Esophagus mucosa (tissue), 1 donor: ENCODE measurements around the gene FAM135A. TPM values are rescaled to one million over a fixed set of nuclear protein-coding genes. Genes with fewer than 3 reads are reported as not detected.
"Not testable (repeated sequence)": the region's sequence is repeated elsewhere in the genome, so short reads cannot be mapped to it uniquely, and the experiment has no call there.

ENCODE experiments used
- ATAC-seq: fragments of 200-7000 bp; cut with Tn5 transposase; one replicate; pipeline ENCODE4 v1.9.1; 2020
- total RNA-seq: library from RNA; stranded (reverse); gene quantifications from one replicate; pipeline ENCODE4 v1.2.4, GENCODE V29; 2023
- donor health status: DM: yes; HTN: yes; CAD: no.

FAM135A gene
- total RNA-seq, 1 donor from 2014 or later = 68.7 TPM

- no peak for ATAC-seq
Measured at GRCh38 chr6:70549327-70549726, 136.0 kb downstream of the FAM135A start.

- peak; percentile 25 for ATAC-seq
Measured at GRCh38 chr6:70551566-70551965, 138.3 kb downstream of the FAM135A start.

DNA sequence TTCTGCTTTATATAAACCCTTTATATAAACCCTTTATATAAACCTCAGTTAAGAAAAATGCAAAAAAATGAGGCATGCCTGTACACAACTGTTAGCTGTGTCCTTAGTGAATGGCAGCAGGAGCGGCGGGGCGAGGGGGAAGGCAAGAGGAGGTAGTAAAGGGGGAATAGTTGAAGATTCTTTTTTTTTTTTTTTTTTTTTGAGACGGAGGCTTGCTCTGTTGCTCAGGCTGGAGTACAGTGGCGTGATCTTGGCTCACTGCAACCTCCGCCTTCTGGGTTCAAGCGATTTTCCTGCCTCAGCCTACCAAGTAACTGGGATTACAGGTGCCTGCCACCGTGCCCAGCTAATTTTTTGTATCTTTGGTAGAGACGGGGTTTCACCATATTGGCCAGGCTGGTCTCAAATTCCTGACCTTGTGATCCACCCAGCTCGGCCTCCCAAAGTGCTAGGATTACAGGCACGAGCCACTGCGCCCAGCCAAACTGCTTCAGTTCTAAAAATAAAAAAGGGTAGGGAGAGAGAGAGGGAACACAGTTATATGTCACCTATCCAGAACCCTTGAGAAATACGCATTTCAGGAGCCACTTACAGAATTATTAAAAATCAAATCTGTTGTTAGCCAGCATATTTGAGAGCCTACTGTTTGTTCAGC lies 139.1 kb downstream of the FAM135A start:
- not testable (repeated sequence) for ATAC-seq

DNA sequence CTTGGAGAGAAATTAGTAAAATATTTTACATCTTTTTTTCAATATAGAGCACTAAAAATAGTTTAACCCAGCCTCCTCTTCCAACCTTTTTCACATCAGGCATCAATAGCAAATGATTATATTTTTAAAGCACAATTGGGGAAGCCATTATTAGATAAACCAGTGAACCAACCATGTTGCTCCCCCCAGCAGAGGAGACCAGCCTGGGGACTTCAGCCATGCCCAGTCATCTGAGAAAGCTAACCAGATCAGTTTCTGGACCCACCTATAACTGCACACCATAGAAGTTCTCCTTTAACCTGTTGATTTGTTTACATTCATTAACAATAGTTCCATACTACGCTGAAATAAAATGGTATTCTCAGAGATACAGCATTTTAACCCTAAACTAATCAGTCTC lies 139.7 kb downstream of the FAM135A start:
- ATAC-seq = no peak

DNA sequence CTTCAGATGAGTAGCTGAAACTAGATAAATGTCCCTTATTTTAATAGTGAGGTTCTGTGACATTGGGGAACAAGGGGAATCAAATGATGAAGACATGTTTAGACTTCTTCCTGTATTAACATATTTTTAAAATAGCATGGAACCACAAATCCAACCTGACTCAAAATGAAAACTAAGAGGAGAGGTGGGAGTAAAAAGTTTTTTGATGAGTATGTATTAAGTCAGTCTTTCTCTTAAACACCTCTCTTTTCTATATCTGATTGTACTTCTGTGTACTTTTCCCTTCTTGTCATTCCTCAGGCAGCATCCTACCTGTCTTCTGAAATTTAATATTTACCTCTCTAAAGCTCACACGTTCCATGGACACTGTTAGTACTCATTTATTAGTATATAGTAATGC lies 144.7 kb downstream of the FAM135A start:
- no peak for ATAC-seq

DNA sequence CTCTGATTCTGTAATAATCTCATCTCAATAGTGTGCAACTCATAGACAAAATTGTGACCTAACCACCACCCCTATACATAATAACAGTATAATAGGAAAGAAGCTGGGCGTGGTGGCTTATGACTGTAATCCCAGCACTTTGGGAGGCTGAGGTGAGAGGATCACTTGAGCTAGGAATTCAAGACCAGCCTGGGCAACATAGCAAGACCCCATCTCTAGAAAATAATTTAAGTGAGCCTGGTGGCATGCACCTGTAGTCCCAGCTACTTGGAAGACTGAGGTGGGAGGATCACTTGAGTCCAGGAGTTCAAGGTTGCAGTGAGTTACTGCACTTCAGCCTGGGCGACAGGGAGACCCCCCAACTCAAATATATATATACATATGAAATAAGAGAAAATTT lies 149.1 kb downstream of the FAM135A start:
- ATAC-seq = not testable (repeated sequence)

DNA sequence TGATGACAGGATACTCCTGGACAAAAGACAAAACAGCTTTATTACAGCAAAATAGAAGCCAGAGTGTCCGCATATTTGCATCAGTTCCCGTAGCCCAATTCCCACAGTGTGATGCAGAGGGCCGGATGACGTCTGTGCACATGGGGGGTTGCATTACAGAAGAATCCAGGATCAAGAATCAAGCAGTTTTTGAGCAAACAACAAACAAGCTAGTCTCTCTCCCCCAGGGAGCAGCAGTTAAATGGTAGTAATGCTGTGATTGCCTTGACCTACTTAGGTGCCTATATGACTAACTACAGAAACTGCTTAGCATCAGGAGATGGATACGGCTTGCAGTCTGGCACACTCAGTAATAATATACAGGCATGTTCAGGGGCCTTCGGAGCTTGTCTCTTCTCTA lies 150.2 kb downstream of the FAM135A start:
- ATAC-seq = peak; percentile 27

DNA sequence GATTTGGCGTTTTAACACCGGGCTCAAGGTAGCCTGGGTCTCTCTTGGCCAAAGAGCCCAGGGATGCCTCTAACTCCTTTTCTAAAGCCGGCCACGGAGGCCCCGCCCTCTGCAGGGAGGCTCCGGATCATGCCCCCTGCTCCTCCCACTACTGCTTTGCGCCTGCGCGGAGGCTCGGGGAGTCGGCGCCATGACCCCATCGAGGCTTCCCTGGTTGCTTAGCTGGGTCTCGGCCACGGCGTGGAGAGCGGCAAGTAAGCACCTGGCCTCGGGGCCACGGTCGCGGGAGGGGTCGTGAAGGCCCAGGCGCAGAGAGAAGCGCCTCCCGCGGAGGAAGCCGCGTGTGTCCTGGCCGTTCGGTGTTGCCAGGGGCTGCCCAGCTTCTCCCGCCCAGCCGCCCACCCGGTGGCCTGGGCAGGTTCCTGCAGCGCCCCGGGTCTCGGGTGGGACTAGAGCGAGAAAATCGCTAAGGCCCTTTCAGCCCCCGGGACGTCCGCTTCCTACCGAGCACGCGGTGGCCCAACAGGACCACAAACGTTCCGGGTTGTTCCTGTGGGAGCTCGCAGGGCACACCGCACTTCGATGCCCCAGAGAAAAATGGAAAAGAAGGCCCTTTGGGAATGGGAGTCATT lies 153.6 kb downstream of the FAM135A start, which contains the start of gene SDHAF4:
TSS of gene SDHAF4 (plus strand) at position 180 of the 632 bp plus-strand sequence. CDS start at position 191, 11 bp downstream.
- peak; percentile 98 for ATAC-seq

DNA sequence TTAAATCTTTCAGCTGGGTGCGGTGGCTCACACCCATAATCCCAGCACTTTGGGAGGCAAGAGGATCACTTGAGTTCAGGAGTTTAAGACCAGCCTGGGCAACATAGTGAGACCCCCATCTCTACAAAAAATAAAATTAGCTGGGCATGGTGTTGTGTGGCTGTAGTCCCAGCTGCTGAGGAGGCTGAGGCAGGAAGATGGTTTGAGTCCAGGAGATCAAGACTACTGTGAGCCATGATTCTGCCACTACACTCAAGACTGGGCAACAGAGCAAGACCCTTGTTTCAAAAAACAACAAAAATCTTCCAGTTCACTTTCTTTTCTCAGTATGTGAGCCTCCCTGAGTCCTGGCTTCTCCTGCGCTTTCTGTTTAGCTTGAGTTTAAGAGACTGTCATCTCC lies 161.3 kb downstream of the FAM135A start:
- no peak for ATAC-seq

DNA sequence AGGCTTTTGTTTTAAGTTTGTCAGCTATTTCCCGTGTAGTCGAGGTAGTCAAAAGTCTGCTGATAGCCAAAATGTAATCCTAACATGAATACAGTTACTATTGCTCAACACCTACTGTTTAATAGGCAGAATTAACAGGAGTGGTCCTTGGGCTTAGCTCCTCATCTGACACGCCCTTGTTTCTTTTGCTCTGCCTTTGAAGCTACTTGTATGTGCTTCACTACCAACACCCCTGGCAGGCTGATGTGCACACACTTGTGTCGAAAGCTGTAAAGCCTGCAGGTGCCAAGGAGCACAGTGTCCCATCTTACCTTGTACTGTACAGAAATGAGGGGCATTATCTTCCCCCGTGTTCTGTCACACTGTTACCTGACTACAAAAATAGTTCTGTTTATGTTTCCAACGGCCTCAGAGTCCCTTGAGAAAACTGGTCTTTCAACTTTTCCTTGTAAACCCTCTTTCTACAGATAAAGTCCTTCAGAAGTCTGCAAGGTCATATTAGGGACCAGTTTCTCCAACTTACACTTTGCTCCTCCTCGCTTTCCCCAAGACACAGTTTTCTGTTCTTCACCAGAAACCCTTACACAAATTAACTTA lies 162.7 kb downstream of the FAM135A start:
- ATAC-seq = peak; percentile 96

GRCh38 chr6:70586114-70586513 lies 172.8 kb downstream of the FAM135A start:
- ATAC-seq = no peak

DNA sequence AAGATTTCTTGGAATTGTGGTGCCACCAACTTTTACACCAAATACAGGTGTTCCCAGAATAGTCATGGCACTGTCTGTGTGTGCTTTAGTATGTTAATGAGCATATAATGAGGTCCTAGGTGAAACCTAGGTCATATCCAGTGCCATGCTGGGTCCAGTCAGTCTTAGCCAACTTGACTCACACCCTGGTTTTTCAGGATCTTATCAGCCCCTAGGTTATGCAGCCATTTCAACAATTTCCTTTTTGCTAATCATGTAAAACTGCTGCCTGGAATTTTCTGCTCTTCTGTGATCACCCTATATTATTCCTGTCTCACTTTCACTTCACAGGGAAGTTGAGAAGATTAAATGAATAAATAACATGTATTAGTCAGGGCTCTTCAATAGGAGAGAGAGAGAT lies 177.1 kb downstream of the FAM135A start:
- peak; percentile 90 for ATAC-seq

DNA sequence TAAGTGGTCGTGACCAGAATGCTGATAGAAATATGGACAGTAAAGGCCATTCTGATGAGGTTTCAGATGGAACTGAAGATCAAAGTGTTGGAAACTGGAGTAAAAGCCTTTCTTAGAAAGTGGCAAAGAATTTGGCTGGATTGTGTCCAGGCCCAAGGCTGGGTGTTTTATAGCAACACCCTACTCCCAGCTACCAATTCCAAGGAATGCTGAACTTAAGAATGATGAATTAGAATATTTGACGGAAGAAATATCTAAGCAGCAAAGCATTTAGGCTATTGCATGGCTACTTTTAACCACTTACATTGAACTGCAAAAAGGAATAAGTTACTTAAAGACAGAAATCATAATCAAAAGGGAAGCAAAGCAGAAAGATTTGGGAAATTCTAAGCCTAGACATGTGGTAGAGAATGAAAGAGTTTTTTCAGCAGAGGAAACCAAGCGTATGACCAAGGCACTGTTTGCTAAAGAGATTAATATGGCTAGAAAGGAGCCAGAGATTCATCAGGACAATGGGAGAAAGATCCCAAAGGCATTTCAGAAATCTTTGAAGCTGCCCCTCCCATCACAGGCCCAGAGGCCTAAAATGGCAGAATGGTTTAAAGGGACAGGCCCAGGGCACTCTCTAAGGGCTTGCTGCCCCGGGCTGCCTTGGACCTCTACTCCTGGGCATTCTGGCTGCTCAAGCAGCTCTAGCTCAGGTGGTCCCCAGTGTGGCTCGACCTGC lies 179.2 kb downstream of the FAM135A start:
- peak; percentile 66 for ATAC-seq

DNA sequence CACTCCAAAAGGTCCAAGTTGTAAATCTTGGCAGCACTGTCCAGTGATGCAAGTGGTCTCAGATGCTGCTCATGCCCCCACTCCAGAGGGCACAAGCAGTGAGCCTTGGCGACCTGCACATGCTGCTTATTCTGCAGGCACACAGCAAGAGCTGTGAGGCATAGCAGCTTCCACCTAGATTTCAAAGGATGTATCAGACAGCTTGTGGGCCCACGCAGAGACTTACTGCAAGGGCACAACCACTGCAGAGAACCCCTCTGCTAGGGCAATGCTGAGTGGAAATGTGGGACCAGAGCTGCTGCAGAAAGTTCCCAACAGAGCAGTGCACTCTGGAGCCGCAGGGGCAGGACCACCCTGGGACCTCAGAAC lies 179.8 kb downstream of the FAM135A start:
- no peak for ATAC-seq

GRCh38 chr6:70599187-70599586 lies 185.9 kb downstream of the FAM135A start:
- no peak for ATAC-seq

DNA sequence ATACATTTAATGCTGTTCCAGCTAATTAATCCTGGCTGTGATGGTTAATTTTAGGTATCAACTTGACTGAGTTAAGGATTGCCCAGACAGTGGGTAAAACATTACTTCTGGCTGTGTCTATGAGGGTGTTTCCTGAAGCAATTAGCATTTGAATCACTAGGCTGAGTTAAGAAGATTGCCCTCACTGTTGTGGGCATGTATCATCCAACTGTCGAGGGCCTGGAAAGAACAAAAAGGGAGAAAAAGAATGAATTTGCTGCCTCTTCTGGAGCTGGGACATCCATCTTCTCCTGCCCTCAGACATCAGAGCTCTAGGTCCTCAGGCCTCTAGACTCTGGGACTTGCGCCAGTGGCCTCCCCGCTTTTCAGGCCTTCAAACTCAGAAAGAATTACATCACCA lies 187.7 kb downstream of the FAM135A start:
- no peak for ATAC-seq

DNA sequence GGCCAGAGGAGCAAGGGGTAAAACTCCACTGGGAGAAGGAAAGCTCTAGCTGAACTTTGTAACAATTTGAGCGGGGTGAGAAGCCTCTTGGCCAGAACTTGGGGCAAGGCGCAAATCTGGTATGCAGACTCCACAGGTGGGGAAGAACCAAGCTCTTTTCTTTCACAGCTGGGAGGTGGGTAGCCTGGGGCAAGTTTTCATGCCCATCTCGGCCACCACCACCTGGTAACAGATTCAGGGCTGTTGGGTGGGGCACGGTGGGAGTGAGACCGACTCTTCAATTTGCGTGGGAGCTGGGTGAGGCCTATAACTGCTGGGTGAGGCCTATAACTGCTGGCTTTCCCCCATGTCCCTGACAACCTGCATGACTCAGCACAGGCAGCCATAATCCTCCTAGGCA lies 190.9 kb downstream of the FAM135A start:
- ATAC-seq = no peak

- ATAC-seq = not testable (repeated sequence)
Measured at GRCh38 chr6:70607371-70607770, 194.1 kb downstream of the FAM135A start.

DNA sequence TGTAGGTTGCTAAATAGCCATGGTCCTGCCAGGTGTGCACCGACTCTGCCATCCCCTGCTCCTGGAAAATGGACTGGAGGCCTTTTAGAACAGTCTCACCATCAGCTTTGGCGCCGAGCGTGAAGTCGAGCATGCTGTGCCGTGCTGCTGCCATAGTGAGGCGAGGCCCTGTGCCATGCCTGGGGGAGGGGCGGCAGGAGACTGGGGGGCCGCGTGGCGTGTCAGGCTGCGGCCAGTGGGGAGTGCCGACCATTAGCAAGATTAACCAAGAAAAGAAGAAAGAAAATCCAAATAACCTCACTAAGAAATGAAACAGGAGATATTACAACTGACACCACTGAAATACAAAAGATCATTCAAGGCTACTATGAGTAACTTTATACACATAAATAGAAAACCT lies 195.9 kb downstream of the FAM135A start:
- ATAC-seq = not testable (repeated sequence)
